Transverse colon (tissue), 4 donors: Measurements from ENCODE around the gene RGS3. TPM values are rescaled to one million over a fixed set of nuclear protein-coding genes. Genes with fewer than 3 reads are reported as not detected.
A peak's percentile ranks its signal among the peaks of the same experiment; 100 is the strongest.

Experiments
- DNase-seq: peaks from one replicate; pipeline ENCODE4 v3.0.0-alpha.2; 2019
- H3K27ac ChIP-seq, 4 donors: fragments of 200-600 bp; sonication (generic); 2 replicates each; pipeline ENCODE4 v1.5.1; 2016 to 2018; ENCODE audit warnings: inconsistent platforms in 4 of 4
- H3K27me3 ChIP-seq: fragments of 200-600 bp; sonication (generic); 2 replicates; pipeline ENCODE4 v1.5.1; 2017; ENCODE audit warnings: inconsistent platforms
- H3K36me3 ChIP-seq, 4 donors: fragments of 200-600 bp; sonication (generic); 2 replicates each; pipeline ENCODE4 v1.5.1; 2017 to 2019; ENCODE audit warnings: inconsistent platforms in 4 of 4
- H3K4me1 ChIP-seq, 4 donors: fragments of 200-600 bp; sonication (generic); 2 replicates each; pipeline ENCODE4 v1.5.1; 2017 to 2020; ENCODE audit warnings: inconsistent platforms in 4 of 4
- H3K4me3 ChIP-seq, 4 donors: fragments of 200-600 bp; sonication (generic); 1 replicate in 1 of 4; 2 replicates in 3 of 4; pipeline versions ENCODE4 v1.5.1 to v1.6.1; 2017 to 2019; ENCODE audit warnings: inconsistent platforms in 4 of 4
- H3K9me3 ChIP-seq, 2 donors: fragments of 200-600 bp; sonication (generic); 2 replicates each; pipeline ENCODE4 v1.5.1; 2017 to 2019; ENCODE audit warnings: inconsistent platforms in 2 of 2
- EP300 ChIP-seq: sonication (generic); formaldehyde crosslinking; IDR thresholded peaks from one replicate; pipeline ENCODE4 v1.6.1; 2017; ENCODE audit warnings: antibody characterized with exemption, low read depth
- POLR2A ChIP-seq: fragments of 450-650 bp; IDR thresholded peaks from one replicate; pipeline ENCODE4 v1.6.1; 2016; ENCODE audit warnings: antibody characterized with exemption, mild to moderate bottlenecking, moderate library complexity
- POLR2AphosphoS5 ChIP-seq, 3 donors: sonication (generic); formaldehyde crosslinking; IDR thresholded peaks; one replicate each; pipeline ENCODE4 v1.6.1; 2016; ENCODE audit warnings: antibody characterized with exemption in 3 of 3
- WGBS, 2 donors: methylation state at CpG; one replicate each; pipeline ENCODE4 v1.1.5; 2018; ENCODE audit warnings: low coverage in 1 of 2; 5-methylcytosine and 5-hydroxymethylcytosine counted together
- in situ Hi-C, 4 donors: fragments of 200-750 bp; cut with MboI; loops; one replicate each; pipeline versions ENCODE4 v1.15.0 to v1.15.1; 2017; ENCODE audit warnings: low sequenced_read_pairs in 3 of 4, low pct_ligation_motif_present in 1 of 4, low pct_unique_long_range_greater_than_20kb in 1 of 4
- intact Hi-C: fragments of 100-400 bp; cut with DNase I; formaldehyde crosslinking; loops from one replicate; pipeline ENCODE4 v1.15.1; 2023; ENCODE audit warnings: low total_unique reads
- total RNA-seq, 4 donors: library from RNA; depleted of rRNA; stranded (reverse); fragments of >200 nt; gene quantifications; one replicate each; pipeline ENCODE4 v1.1.0, GENCODE V29; 2016
- TF ChIP-seq, protein P1 (sequence below), 5 experiments: fragments of 200-600 bp in 3 of 5; fragments of 450-650 bp in 2 of 5; sonication (generic) in 3 of 5; IDR thresholded peaks; 1 replicate in 2 of 5; 2 replicates in 3 of 5; pipeline ENCODE4 v1.5.1; 2016 to 2017; ENCODE audit warnings: antibody characterized with exemption in 5 of 5, inconsistent platforms in 3 of 5, mild to moderate bottlenecking in 2 of 5, moderate library complexity in 1 of 5

The RGS3 gene
- total RNA-seq, 4 donors from 2014 or later: 62.7 to 150 (median 80.9) TPM

DNA sequence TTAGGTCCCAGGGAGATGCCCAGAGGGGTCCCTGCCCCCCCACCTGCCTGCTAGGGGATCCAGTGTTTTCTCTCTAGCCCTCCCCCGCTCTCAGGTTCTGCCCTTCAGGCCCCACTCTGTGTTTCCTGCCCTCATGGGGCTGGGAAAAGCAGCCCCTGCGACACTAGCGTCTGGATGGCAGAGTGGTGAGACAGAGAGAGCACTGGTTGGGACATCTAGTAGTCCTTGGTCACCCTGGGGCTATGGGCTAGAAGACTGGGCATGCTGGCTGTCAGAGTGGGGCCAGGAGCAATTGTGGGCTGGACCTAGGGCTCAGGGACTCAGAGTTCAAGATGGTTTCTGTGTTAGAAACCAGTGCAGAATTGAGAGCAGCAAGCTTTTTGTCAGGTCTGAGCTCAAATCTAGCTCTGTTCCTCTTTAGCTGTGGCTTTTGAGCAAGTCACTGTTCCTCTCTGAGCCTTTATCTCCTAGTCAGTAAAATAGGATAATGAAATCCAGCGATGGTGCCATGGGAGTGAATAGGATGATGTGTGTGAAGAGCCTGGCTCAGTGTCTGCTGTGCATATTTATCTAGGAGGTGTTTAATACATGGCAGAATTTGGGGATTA lies 39.0 kb downstream of the RGS3 start:
- Histone ChIP-seq H3K27me3 (no peaks in the 10 kb centered on the region), H3K4me3 (no peak overlapping the region), H3K27ac (peak overlapping the region in 3 of 4 donors; percentile 1 to 46 (median 26)), H3K4me1 (peaks cover 0 to 22% (median 9%) of the 10 kb centered on the region in 4 donors), H3K9me3 (no peaks in the 10 kb centered on the region), H3K36me3 (no peaks in the 10 kb centered on the region)
- no peak for DNase-seq
- TF ChIP-seq, protein P1, sequence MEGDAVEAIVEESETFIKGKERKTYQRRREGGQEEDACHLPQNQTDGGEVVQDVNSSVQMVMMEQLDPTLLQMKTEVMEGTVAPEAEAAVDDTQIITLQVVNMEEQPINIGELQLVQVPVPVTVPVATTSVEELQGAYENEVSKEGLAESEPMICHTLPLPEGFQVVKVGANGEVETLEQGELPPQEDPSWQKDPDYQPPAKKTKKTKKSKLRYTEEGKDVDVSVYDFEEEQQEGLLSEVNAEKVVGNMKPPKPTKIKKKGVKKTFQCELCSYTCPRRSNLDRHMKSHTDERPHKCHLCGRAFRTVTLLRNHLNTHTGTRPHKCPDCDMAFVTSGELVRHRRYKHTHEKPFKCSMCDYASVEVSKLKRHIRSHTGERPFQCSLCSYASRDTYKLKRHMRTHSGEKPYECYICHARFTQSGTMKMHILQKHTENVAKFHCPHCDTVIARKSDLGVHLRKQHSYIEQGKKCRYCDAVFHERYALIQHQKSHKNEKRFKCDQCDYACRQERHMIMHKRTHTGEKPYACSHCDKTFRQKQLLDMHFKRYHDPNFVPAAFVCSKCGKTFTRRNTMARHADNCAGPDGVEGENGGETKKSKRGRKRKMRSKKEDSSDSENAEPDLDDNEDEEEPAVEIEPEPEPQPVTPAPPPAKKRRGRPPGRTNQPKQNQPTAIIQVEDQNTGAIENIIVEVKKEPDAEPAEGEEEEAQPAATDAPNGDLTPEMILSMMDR (IDR thresholded peaks at IDR 0.05): no peak
- TF ChIP-seq POLR2AphosphoS5 (IDR thresholded peaks at IDR 0.05): no peak
- no peak for TF ChIP-seq EP300
- TF ChIP-seq POLR2A: no peak
- in situ Hi-C loops: no loop called here
- intact Hi-C loops: no loop called here
- WGBS, 2 donors: 78 to 88% methylated on average over 1 to 4 of the region's 4 CpGs

DNA sequence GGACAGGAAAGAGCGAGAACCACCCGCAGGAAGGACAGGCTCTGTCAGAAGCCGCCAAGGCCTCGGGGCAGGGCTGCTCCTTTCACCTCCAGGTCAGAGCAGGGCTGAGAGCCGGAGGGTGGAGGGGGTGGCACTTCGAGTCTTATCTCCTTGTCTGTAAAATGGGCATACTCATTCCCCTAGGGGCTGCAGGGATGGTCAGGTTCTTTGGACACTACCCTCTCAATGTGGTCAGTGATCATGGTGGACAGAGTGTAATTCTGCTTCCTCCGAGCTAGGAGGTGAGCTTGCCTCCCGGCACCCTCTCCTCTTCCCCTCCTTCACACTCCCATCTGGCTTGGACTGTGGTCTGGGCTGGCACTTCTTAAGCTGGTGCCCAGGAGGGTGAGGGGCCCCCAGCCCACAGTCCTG lies 39.6 kb downstream of the RGS3 start:
- 83% methylated on average over 8 of the region's 8 CpGs; no CpG with 5 or more reads in 1 of the 2 donors for WGBS, 2 donors
- Histone ChIP-seq H3K4me3 (no peak overlapping the region), H3K9me3 (no peaks in the 10 kb centered on the region), H3K36me3 (no peaks in the 10 kb centered on the region), H3K4me1 (peaks cover 0 to 23% (median 14%) of the 10 kb centered on the region in 4 donors), H3K27ac (peak overlapping the region in 3 of 4 donors; percentile 1 to 46 (median 14)), H3K27me3 (no peaks in the 10 kb centered on the region)
- DNase-seq: no peak
- intact Hi-C loops: no loop called here
- TF ChIP-seq EP300 (no peak), POLR2A (no peak), POLR2AphosphoS5 (IDR thresholded peaks at IDR 0.05) (no peak)
- TF ChIP-seq, protein P1 (IDR thresholded peaks at IDR 0.05): no peak
- in situ Hi-C loops: no loop called here

DNA sequence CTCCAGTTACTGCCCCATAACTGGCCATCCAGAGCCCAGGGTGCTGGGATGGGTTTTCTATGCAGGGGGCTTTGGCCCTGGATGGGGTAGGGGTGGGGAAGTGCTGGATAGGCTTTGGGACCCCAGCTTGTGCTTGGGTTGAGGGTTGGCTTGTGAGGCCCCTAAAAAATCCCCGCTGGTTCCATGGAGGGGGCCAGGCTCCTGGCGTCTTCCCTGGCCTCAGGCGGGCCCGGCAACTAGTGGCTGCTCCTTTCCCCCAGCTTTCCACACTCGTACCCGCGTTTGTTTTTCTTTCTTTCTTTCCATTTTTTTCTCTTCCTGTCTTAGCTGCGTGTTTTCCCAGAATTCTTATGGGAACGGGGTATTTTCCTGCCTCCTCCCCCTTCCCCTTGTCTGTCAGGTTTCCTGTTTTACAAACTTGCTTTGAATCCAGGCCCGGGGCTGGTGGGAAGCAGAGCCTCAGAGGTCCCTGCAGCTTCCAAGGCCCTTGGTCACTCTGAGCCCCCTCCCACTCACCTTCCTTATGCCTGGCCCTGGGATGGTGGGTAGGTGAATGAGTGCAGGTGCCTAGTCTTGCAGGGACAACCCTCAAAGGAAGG lies 40.2 kb downstream of the RGS3 start:
- H3K9me3 ChIP-seq: no peaks in the 10 kb centered on the region
- no peak for DNase-seq
- no peaks in the 10 kb centered on the region for H3K27me3 ChIP-seq
- peaks cover 0 to 29% (median 20%) of the 10 kb centered on the region in 4 donors for H3K4me1 ChIP-seq
- in situ Hi-C loops (no loop called here), intact Hi-C loops (no loop called here)
- WGBS, 2 donors: 60 to 70% methylated on average over 1 to 10 of the region's 10 CpGs
- TF ChIP-seq EP300 (no peak), POLR2A (no peak), POLR2AphosphoS5 (IDR thresholded peaks at IDR 0.05) (no peak)
- TF ChIP-seq, protein P1 (IDR thresholded peaks at IDR 0.05): no peak
- no peak overlapping the region for H3K4me3 ChIP-seq
- no peaks in the 10 kb centered on the region for H3K36me3 ChIP-seq
- H3K27ac ChIP-seq: peak overlapping the region in 3 of 4 donors; percentile 39 to 75 (median 73)

DNA sequence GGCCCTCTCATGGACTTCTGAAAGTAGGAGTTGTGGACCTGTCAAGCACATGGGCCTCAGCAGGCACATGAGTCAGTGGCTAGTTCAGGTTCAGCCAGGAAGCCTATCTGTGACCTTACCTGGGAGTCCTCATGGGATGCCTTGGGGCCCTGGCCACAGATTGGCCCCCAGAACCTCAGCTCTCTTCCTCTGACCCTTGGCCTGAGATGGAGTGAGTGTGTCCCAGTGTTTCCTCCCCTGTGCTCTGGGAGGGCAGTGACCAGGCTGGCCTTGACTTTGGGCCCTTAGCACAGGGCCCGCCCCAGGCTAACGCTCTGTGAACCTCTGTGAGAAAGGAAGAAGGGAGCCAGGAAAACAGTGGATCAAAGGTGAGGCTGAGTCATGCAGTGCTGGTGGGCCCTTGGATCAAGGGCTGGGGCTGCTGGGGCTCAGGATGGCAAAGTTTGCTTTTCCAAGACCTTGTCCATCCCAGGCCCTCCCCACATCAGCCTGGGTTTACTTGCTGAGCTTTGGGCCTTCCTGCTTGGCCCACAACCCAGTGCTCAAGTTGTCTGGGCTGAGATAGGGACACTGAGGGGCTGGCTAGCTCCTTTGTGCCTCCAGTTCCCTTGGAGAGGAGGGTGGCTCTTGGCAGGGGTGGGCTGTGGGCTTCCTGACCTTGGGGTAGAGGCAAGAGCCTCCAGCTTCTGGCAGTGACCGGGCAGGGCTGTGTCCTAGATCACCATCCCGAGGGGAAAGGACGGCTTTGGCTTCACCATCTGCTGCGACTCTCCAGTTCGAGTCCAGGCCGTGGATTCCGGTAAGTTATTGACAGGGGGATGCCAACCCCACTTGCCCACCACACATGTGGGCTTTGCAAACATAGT lies 41.4 kb downstream of the RGS3 start:
- TF ChIP-seq POLR2A (no peak), EP300 (no peak), POLR2AphosphoS5 (IDR thresholded peaks at IDR 0.05) (peak in 1 of 3 donors; percentile 40)
- Histone ChIP-seq H3K4me1 (peaks cover 3 to 42% (median 27%) of the 10 kb centered on the region in 4 donors), H3K9me3 (no peaks in the 10 kb centered on the region), H3K4me3 (no peak overlapping the region), H3K27ac (peak overlapping the region; percentile 39 to 75 (median 61)), H3K36me3 (no peaks in the 10 kb centered on the region), H3K27me3 (no peaks in the 10 kb centered on the region)
- intact Hi-C loops: no loop called here
- in situ Hi-C loops: no loop called here
- DNase-seq: peak; percentile 68
- WGBS, 2 donors: 97% methylated on average over 7 of the region's 9 CpGs; no CpG with 5 or more reads in 1 of the 2 donors
